ENCODE measurements around the gene QSOX1. TPM values are rescaled to one million over a fixed set of nuclear protein-coding genes. Genes with fewer than 3 reads are reported as not detected.

QSOX1 gene
- total RNA-seq, 1 experiment from 2014 or later, result 12.1 TPM

GRCh38 chr1:180157108-180157507 lies 2.4 kb downstream of the QSOX1 start:
- TF ChIP-seq, protein P1, sequence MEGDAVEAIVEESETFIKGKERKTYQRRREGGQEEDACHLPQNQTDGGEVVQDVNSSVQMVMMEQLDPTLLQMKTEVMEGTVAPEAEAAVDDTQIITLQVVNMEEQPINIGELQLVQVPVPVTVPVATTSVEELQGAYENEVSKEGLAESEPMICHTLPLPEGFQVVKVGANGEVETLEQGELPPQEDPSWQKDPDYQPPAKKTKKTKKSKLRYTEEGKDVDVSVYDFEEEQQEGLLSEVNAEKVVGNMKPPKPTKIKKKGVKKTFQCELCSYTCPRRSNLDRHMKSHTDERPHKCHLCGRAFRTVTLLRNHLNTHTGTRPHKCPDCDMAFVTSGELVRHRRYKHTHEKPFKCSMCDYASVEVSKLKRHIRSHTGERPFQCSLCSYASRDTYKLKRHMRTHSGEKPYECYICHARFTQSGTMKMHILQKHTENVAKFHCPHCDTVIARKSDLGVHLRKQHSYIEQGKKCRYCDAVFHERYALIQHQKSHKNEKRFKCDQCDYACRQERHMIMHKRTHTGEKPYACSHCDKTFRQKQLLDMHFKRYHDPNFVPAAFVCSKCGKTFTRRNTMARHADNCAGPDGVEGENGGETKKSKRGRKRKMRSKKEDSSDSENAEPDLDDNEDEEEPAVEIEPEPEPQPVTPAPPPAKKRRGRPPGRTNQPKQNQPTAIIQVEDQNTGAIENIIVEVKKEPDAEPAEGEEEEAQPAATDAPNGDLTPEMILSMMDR (IDR thresholded peaks at IDR 0.05; ENCODE audit: insufficient read depth in 1 of 2, low read depth in 1 of 2, low read length in 1 of 2, severe bottlenecking in 1 of 2, unreplicated experiment in 1 of 2), result no peak
- Histone ChIP-seq H3K36me3 (ENCODE audit: control insufficient read depth, insufficient read depth, low read length) (no peaks in the 10 kb centered on the region), H3K27me3 (replicated peaks; ENCODE audit: control insufficient read depth, insufficient read depth, low read length) (no peaks in the 10 kb centered on the region), H3K4me1 (peaks cover 46% of the 10 kb centered on the region), H3K4me3 (ENCODE audit: low read depth, low read length) (no peak overlapping the region), H3K9me3 (no peaks in the 10 kb centered on the region)
- no peak for DNase-seq
- Mint-ChIP-seq H3K27me3 (ENCODE audit: insufficient read depth, unreplicated experiment) (peaks cover 3% of the 10 kb centered on the region), H3K36me3 (ENCODE audit: insufficient read depth, unreplicated experiment) (peaks cover 10% of the 10 kb centered on the region), H3K27ac (ENCODE audit: unreplicated experiment) (peak overlapping the region; percentile 43), H3K4me1 (ENCODE audit: low read depth, unreplicated experiment) (peaks cover 36% of the 10 kb centered on the region), H3K4me3 (ENCODE audit: unreplicated experiment) (peak overlapping the region; percentile 54), H3K9me3 (ENCODE audit: unreplicated experiment) (no peaks in the 10 kb centered on the region)
- ChIA-PET CTCF (interaction anchor here (0.6 to 1.3 kb wide), 8 partner anchors 8 to 342 kb away, joined by 3 to 26 read pairs (median 4); no protein-coding TSS in a partner anchor), POLR2A (interaction anchor here (1.1 kb wide), 1 partner anchor 22 kb away, joined by 3 read pairs; no protein-coding TSS in a partner anchor)
- BruUV-seq (replicated peaks), result no TSS peak
- intact Hi-C loops (cut with micrococcal nuclease; ENCODE audit: unreplicated experiment), result loop anchor here (1.0 to 5.0 kb wide), 4 partner anchors 11 to 285 kb away; no protein-coding TSS in a partner anchor

DNA sequence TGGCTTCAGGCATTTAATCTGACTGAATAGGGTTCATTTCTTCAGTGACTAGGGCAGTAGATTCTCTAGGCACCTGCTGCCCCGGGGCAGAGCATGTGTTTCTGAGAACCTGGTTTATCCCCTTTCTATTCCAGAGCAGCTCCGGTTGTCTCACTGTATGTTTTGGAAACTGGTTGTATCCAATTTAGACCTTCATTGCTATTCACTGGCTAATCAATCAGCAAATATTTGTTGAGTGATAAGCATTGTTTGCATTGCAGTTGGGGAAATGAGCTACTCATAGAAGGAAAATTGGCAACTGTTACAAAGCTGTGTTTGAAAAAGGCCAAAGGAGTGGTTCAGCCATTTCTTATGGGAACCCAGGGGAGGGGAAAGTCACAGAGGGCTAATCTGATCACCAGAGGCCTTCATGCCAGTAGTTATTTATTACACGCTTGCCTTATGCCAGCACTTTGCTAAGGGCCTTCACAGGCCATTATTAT lies 2.9 kb downstream of the QSOX1 start:
- ChIA-PET CTCF (interaction anchor here (0.6 to 1.5 kb wide), 9 partner anchors 9 to 343 kb away, joined by 3 to 26 read pairs (median 5); no protein-coding TSS in a partner anchor), POLR2A (interaction anchor here (1.1 kb wide), 1 partner anchor 21 kb away, joined by 3 read pairs; no protein-coding TSS in a partner anchor)
- no TSS peak for BruUV-seq (replicated peaks)
- peaks cover 46% of the 10 kb centered on the region for H3K4me1 ChIP-seq
- H3K36me3 Mint-ChIP-seq (ENCODE audit: insufficient read depth, unreplicated experiment), result peaks cover 10% of the 10 kb centered on the region
- H3K4me1 Mint-ChIP-seq (ENCODE audit: low read depth, unreplicated experiment), result peaks cover 36% of the 10 kb centered on the region
- no peaks in the 10 kb centered on the region for H3K9me3 Mint-ChIP-seq (ENCODE audit: unreplicated experiment)
- intact Hi-C loops (cut with micrococcal nuclease; ENCODE audit: unreplicated experiment), result loop anchor here (1.0 to 5.0 kb wide), 4 partner anchors 11 to 285 kb away; no protein-coding TSS in a partner anchor
- H3K27me3 ChIP-seq (replicated peaks; ENCODE audit: control insufficient read depth, insufficient read depth, low read length), result no peaks in the 10 kb centered on the region
- H3K4me3 ChIP-seq (ENCODE audit: low read depth, low read length), result no peak overlapping the region
- no peaks in the 10 kb centered on the region for H3K36me3 ChIP-seq (ENCODE audit: control insufficient read depth, insufficient read depth, low read length)
- TF ChIP-seq, protein P1 (IDR thresholded peaks at IDR 0.05; ENCODE audit: insufficient read depth in 1 of 2, low read depth in 1 of 2, low read length in 1 of 2, severe bottlenecking in 1 of 2, unreplicated experiment in 1 of 2), result no peak
- peaks cover 3% of the 10 kb centered on the region for H3K27me3 Mint-ChIP-seq (ENCODE audit: insufficient read depth, unreplicated experiment)
- H3K9me3 ChIP-seq, result no peaks in the 10 kb centered on the region
- peak; percentile 73 to 74 for DNase-seq
- H3K4me3 Mint-ChIP-seq (ENCODE audit: unreplicated experiment), result peak overlapping the region; percentile 54
- peak overlapping the region; percentile 81 for H3K27ac Mint-ChIP-seq (ENCODE audit: unreplicated experiment)

- peaks cover 3% of the 10 kb centered on the region for H3K27me3 Mint-ChIP-seq (ENCODE audit: insufficient read depth, unreplicated experiment)
- peaks cover 46% of the 10 kb centered on the region for H3K4me1 ChIP-seq
- intact Hi-C loops (cut with micrococcal nuclease; ENCODE audit: unreplicated experiment), result loop anchor here (5.0 kb wide), 1 partner anchor 286 kb away; no protein-coding TSS in a partner anchor
- no peaks in the 10 kb centered on the region for H3K9me3 ChIP-seq
- H3K9me3 Mint-ChIP-seq (ENCODE audit: unreplicated experiment), result no peaks in the 10 kb centered on the region
- peak overlapping the region; percentile 54 for H3K4me3 Mint-ChIP-seq (ENCODE audit: unreplicated experiment)
- TF ChIP-seq, protein P1 (IDR thresholded peaks at IDR 0.05; ENCODE audit: insufficient read depth in 1 of 2, low read depth in 1 of 2, low read length in 1 of 2, severe bottlenecking in 1 of 2, unreplicated experiment in 1 of 2), result no peak
- ChIA-PET POLR2A (interaction anchor here (1.1 kb wide), 1 partner anchor 20 kb away, joined by 3 read pairs; no protein-coding TSS in a partner anchor), CTCF (interaction anchor here (0.6 to 1.5 kb wide), 10 partner anchors 10 to 344 kb away, joined by 3 to 26 read pairs (median 4); no protein-coding TSS in a partner anchor)
- peaks cover 36% of the 10 kb centered on the region for H3K4me1 Mint-ChIP-seq (ENCODE audit: low read depth, unreplicated experiment)
- DNase-seq, result no peak
- BruUV-seq (replicated peaks), result no TSS peak
- H3K27me3 ChIP-seq (replicated peaks; ENCODE audit: control insufficient read depth, insufficient read depth, low read length), result no peaks in the 10 kb centered on the region
- no peaks in the 10 kb centered on the region for H3K36me3 ChIP-seq (ENCODE audit: control insufficient read depth, insufficient read depth, low read length)
- no peak overlapping the region for H3K4me3 ChIP-seq (ENCODE audit: low read depth, low read length)
- peak overlapping the region; percentile 81 for H3K27ac Mint-ChIP-seq (ENCODE audit: unreplicated experiment)
- peaks cover 10% of the 10 kb centered on the region for H3K36me3 Mint-ChIP-seq (ENCODE audit: insufficient read depth, unreplicated experiment)
Observed at GRCh38 chr1:180158149-180159147, 3.8 kb downstream of the QSOX1 start.
